GM18867 (cell line): Measurements from ENCODE around the gene VRK1.
"Not testable (repeated sequence)": the region's sequence is repeated elsewhere in the genome, so short reads cannot be mapped to it uniquely, and the experiment has no call there.

Experiments
- ATAC-seq: cut with Tn5 transposase; IDR thresholded peaks from one replicate; pipeline ENCODE4 v1.9.1; 2021; ENCODE audit warnings: mild to moderate bottlenecking, moderate library complexity; ENCODE audit not compliant: unreplicated experiment

Gene VRK1, protein sequence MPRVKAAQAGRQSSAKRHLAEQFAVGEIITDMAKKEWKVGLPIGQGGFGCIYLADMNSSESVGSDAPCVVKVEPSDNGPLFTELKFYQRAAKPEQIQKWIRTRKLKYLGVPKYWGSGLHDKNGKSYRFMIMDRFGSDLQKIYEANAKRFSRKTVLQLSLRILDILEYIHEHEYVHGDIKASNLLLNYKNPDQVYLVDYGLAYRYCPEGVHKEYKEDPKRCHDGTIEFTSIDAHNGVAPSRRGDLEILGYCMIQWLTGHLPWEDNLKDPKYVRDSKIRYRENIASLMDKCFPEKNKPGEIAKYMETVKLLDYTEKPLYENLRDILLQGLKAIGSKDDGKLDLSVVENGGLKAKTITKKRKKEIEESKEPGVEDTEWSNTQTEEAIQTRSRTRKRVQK

GRCh38 chr14:96796851-96797581 lies at the start of gene VRK1:
VRK1 (plus strand) TSS chr14:96797382; CDS start chr14:96833472, 36,090 bp downstream.
- ATAC-seq: peak; percentile 97

- ATAC-seq: no peak
These were observed 49.6 kb upstream of the VRK1 start for GRCh38 chr14:96747608-96748007.

GRCh38 chr14:96748362-96748761 lies 48.8 kb upstream of the VRK1 start:
- no peak for ATAC-seq

GRCh38 chr14:96751505-96751904 lies 45.7 kb upstream of the VRK1 start:
- ATAC-seq: no peak

DNA sequence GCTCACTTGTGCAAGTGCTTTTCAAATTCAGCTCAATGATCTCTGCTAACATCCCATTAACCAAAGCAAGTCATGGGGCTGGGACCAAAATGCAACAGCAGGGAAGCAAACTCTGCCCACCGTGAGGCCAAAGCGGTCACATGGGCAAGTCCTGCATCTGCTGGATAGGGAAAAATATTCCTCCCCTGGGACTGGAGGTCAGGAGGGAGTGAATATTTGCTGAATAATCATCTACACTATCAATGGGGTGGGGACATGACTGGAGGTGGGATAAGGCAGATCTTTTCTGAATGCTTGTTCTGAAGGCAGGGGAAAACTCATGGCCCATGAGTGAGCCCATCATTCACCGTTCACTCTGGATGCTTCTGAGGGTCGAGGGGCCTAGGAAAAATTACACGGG lies 45.1 kb upstream of the VRK1 start:
- ATAC-seq: no peak

DNA sequence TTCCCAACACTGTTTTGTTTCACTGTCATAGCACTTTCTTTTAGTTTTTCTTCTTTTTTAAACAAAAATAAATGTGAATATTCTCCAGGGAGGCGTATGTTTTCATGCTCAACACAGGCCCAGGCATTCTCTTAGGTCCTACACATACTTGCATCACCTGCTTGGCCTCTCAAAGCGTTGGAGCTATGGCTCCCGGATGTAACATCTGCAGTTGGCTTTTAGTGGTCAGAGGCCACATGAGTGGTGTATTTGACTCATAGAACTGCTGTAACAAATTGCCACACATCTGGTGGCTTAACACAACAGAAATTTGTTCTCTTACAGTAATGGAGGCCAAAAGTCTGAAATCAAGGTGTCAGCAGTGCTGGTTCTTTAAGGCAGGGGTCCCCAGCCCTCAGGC lies 44.6 kb upstream of the VRK1 start:
- no peak for ATAC-seq

GRCh38 chr14:96754162-96754844 lies 42.9 kb upstream of the VRK1 start:
- no peak for ATAC-seq

DNA sequence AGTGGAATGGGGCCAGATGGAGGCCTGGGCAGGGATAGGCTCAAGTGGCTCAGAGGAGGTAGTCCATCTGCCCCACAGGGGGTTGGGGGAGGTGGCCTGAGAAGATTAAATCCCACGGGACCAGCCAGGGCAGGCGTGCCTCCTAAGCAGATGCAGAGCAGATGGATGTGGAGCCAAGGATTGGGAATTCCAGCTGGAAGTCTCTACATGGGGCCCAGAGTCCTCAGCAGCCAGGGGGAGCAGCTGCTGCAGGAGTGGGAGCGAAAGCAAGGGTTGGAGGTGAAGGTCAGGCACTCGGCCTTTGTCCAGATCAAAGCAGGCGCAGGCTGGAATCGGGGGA lies 42.4 kb upstream of the VRK1 start:
- ATAC-seq: no peak

DNA sequence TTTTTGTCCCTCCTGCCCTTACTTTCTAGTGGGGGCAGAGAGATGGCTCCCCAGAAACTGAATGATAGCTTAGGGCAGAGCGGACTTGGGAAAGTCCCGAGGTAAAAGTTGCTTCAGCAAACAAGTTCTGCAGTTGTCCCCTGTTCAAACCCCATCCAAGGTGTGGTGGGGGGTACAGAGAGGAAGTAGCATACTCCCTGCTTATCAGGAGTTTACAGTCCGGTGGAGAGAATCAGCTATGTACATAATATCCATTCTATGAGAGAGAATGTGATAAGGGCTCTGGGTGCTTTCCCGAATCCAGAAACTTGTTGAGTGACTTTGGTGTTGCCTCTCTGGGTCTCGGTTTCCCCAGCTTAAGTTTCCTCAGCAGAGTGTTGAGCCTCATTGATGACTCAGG lies 40.4 kb upstream of the VRK1 start:
- no peak for ATAC-seq

DNA sequence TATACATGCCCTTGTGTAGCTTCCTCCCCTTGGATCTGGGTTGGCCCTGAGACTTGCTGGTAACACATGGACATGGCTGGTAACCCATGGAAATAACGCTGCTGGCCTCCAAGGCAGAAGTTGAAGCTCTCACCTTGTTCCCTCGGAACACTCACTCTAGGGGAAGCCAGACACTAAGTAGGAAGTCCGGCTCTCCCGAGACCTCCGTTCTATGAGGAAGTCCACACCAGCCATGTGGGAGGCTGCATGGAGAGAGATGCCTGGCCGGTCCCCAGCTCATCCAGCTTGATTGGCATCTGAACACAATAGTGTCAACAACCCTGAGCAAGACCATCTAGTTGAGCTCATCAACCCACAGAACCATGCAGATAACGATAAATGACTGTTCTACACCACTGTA lies 39.7 kb upstream of the VRK1 start:
- ATAC-seq: no peak

DNA sequence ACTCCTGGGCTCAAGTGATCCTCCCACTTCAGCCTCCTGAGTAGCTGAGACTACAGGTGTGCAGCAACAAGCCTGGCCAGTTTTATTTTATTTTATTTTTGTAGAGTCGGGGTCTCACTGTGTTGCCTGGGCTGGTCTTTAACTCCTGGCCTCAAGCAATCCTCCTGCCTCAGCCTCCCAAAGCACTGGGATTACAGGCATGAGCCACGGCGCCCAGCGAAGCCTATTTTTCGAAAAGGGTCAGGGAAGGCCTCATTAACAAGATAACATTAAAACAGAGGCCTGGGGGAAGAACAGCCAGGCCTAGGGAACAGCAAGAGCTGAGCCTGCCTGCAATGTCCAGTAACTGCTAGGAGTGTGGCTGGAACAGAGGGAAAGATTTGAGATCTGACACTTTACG lies 36.1 kb upstream of the VRK1 start:
- ATAC-seq: no peak

- peak; percentile 76 for ATAC-seq
These were observed 34.5 kb upstream of the VRK1 start for GRCh38 chr14:96762650-96763049.

- no peak for ATAC-seq
These were observed 33.2 kb upstream of the VRK1 start for GRCh38 chr14:96764012-96764411.

DNA sequence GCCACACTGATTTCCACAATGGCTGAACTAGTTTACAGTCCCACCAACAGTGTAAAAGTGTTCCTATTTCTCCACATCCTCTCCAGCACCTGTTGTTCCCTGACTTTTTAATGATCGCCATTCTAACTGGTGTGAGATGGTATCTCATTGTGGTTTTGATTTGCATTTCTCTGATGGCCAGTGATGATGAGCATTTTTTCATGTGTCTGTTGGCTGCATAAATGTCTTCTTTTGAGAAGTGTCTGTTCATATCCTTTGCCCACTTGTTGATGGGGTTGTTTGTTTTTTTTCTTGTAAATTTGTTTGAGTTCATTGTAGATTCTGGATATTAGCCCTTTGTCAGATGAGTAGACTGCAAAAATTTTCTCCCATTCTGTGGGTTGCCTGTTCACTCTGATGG lies 32.0 kb upstream of the VRK1 start:
- ATAC-seq: not testable (repeated sequence)

GRCh38 chr14:96772929-96773328 lies 24.3 kb upstream of the VRK1 start:
- no peak for ATAC-seq

DNA sequence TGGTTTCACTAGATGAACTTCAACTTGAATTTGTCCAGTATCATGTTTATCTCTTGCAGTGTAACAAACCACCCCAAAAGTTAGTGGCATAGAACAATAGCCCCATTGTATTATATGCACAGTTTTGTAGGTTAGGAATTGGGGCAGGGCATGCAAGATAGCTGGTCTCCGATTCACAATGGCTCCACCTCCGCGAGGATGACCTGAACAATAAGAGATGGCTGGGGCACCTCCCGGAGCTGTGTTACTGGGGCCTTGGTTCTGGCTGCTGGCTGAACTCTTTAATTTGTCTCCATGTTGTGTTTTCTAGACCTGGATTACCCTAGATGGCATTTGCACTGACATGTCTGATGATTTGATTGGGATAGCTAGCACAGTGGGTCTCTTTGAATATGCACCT lies 20.4 kb upstream of the VRK1 start:
- ATAC-seq: no peak

GRCh38 chr14:96780500-96780899 lies 16.7 kb upstream of the VRK1 start:
- no peak for ATAC-seq

GRCh38 chr14:96781371-96781770 lies 15.8 kb upstream of the VRK1 start:
- no peak for ATAC-seq

DNA sequence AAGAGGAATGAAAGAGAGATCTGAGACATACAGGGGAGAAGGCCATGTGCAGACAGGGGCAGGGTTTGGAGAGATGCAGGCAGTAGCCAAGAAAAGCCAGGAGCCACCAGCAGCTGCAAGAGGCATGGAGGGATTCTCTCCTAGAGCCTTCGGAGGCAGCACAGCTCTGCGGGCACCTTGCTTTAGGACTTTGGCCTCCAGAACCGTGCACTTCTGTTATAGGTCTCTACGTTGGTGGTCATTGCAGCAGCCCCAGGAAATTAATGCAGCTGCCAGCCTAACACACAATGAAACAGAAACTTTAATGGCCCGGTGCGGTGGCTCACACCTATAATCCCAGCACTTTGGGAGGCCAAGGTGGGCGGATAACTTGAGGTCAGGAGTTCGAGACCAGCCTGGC lies 14.7 kb upstream of the VRK1 start:
- no peak for ATAC-seq

DNA sequence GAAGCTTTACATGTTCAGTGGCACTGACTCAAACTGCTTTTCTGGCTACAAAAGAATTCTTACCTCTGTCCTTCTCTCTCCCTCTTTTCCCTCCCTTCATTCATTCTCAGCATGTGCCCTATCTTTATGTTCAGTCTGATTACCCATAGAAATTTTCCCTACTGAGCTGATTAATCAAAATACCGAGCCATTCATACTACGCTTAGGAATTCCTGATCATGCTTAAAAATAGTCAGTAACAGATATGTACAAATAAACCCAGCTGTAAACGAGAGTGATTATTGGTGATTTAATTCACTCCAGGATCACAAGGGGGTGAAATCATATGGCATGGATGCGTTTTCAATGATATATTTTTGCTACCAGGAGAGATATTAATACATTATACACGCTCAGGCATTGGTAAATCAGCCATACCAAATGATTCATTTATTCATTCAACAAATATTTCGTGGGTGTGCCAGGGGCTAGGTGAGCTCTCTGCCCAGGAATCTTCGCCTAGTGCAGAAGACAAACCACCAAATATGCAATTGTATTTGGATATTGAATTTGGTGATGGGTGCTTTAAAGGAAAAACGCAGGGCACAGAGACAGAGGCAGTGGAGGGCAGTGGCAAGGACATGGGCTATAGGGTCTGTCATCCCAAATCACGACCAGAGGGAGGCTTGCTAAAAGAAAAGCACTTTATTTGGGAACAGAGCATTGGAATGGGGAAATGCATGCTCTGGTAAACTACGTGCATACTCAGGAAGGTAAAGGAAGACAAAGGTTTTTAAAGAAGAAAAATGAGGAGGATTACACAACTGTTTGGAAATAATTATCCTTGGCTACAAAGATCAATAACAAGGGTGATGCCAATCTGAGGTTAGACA lies 13.9 kb upstream of the VRK1 start:
- no peak for ATAC-seq

DNA sequence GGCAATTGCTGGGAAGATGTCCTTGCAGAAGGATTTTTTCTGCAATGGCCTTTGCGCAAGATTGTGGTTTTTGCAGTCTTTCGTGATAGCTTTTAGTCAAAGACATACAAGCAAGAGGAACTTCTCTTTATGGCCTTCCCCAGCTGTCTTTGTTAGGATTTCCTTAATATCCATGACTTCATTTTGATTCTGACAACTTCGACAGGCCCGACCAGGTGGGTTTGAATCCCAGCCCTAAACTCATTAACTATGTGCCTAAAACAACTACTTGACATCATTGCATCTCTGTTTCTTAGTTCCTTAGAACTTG lies 13.3 kb upstream of the VRK1 start:
- ATAC-seq: no peak
